GM23338 (cell line): Measurements from ENCODE around the gene OPRL1. TPM values are rescaled to one million over a fixed set of nuclear protein-coding genes. Genes with fewer than 3 reads are reported as not detected.

Experiments used
- ATAC-seq: fragments of 200-7000 bp; cut with Tn5 transposase; 3 replicates; pipeline ENCODE4 v1.9.1; 2020
- DNase-seq: peaks from one replicate; pipeline ENCODE4 v3.0.0-alpha.2; 2015; ENCODE audit warnings: low spot score
- H2AFZ ChIP-seq: fragments of 200-600 bp; sonication (generic); 2 replicates; pipeline ENCODE4 v1.8.0; 2016; ENCODE audit warnings: antibody characterized with exemption, mild to moderate bottlenecking, moderate library complexity
- H3F3A ChIP-seq: fragments of 200-600 bp; sonication (generic); replicated peaks from 2 replicates; pipeline ENCODE4 v1.8.0; 2017; ENCODE audit warnings: antibody characterized with exemption, mixed run types, low read depth
- H3K27ac ChIP-seq: fragments of 200-600 bp; sonication (generic); 2 replicates; pipeline ENCODE4 v1.6.1; 2016; ENCODE audit warnings: low read depth
- H3K27me3 ChIP-seq: fragments of 200-600 bp; sonication (generic); 2 replicates; pipeline ENCODE4 v1.8.0; 2016; ENCODE audit warnings: mild to moderate bottlenecking, mixed run types, moderate library complexity; ENCODE audit not compliant: insufficient read depth
- H3K36me3 ChIP-seq: fragments of 200-600 bp; sonication (generic); 2 replicates; pipeline ENCODE4 v1.8.0; 2016; ENCODE audit warnings: mild to moderate bottlenecking; ENCODE audit not compliant: insufficient read depth
- H3K4me1 ChIP-seq: fragments of 200-600 bp; sonication (generic); 2 replicates; pipeline ENCODE4 v1.8.0; 2016; ENCODE audit warnings: mild to moderate bottlenecking, moderate library complexity; ENCODE audit not compliant: insufficient read depth
- H3K4me2 ChIP-seq: fragments of 200-600 bp; sonication (generic); 2 replicates; pipeline ENCODE4 v1.7.1; 2017; ENCODE audit warnings: mixed run types
- H3K4me3 ChIP-seq: fragments of 200-600 bp; sonication (generic); 2 replicates; pipeline ENCODE4 v1.6.1; 2016; ENCODE audit warnings: mixed run types
- H3K79me2 ChIP-seq: fragments of 200-600 bp; sonication (generic); replicated peaks from 2 replicates; pipeline ENCODE4 v1.8.0; 2017; ENCODE audit warnings: mild to moderate bottlenecking; ENCODE audit not compliant: insufficient read depth
- H3K9me2 ChIP-seq: fragments of 200-600 bp; sonication (generic); 2 replicates; pipeline ENCODE4 v1.8.0; 2017; ENCODE audit not compliant: insufficient read depth
- H4K20me1 ChIP-seq: fragments of 200-600 bp; sonication (generic); replicated peaks from 2 replicates; pipeline ENCODE4 v1.8.0; 2017; ENCODE audit warnings: mild to moderate bottlenecking; ENCODE audit not compliant: insufficient read depth
- H3K27ac Mint-ChIP-seq: 2 replicates; pipeline ENCODE4 v1.8.0; 2020; ENCODE audit warnings: inconsistent platforms, mild to moderate bottlenecking, moderate library complexity, mixed read lengths
- H3K27me3 Mint-ChIP-seq: 3 replicates; pipeline ENCODE4 v1.8.0; 2022; ENCODE audit warnings: low read depth, mild to moderate bottlenecking, moderate library complexity, mixed read lengths, inconsistent platforms; ENCODE audit not compliant: insufficient read depth, poor library complexity
- H3K36me3 Mint-ChIP-seq: 3 replicates; pipeline ENCODE4 v1.8.0; 2021; ENCODE audit warnings: low read depth, mild to moderate bottlenecking, inconsistent platforms, moderate library complexity, mixed read lengths
- H3K4me1 Mint-ChIP-seq: 3 replicates; pipeline ENCODE4 v1.8.0; 2020; ENCODE audit warnings: mild to moderate bottlenecking, inconsistent platforms, mixed read lengths
- H3K4me3 Mint-ChIP-seq: 3 replicates; pipeline ENCODE4 v1.8.0; 2021; ENCODE audit warnings: moderate library complexity, mild to moderate bottlenecking, inconsistent platforms, mixed read lengths
- H3K9me3 Mint-ChIP-seq: 3 replicates; pipeline ENCODE4 v1.8.0; 2020; ENCODE audit warnings: moderate library complexity, mild to moderate bottlenecking, inconsistent platforms, mixed read lengths
- CREB1 ChIP-seq: fragments of 250-450 bp; sonication (Bioruptor Pico); IDR thresholded peaks from 2 replicates; pipeline ENCODE4 v1.5.0; 2020; ENCODE audit warnings: low read depth, mild to moderate bottlenecking, moderate library complexity
- ETS1 ChIP-seq: IDR thresholded peaks from 2 replicates; pipeline ENCODE4 v1.6.1; 2016; ENCODE audit warnings: antibody characterized with exemption
- EZH2phosphoT487 ChIP-seq: fragments of 200-600 bp; sonication (generic); IDR thresholded peaks from one replicate; pipeline ENCODE4 v1.8.1; 2018; ENCODE audit warnings: antibody characterized with exemption; ENCODE audit not compliant: unreplicated experiment
- JUNB ChIP-seq: IDR thresholded peaks from one replicate; pipeline ENCODE4 v1.6.1; 2016; ENCODE audit warnings: antibody characterized with exemption; ENCODE audit not compliant: unreplicated experiment
- POLR2AphosphoS5 ChIP-seq: IDR thresholded peaks from 2 replicates; pipeline ENCODE4 v1.6.1; 2016; ENCODE audit warnings: antibody characterized with exemption, low read depth
- STAT1 ChIP-seq: IDR thresholded peaks from one replicate; pipeline ENCODE4 v1.6.1; 2016; ENCODE audit warnings: antibody characterized with exemption; ENCODE audit not compliant: unreplicated experiment
- ZNF114 ChIP-seq: fragments of 250-450 bp; sonication (Bioruptor Pico); IDR thresholded peaks from 2 replicates; pipeline ENCODE4 v1.5.0; 2020; ENCODE audit warnings: mild to moderate bottlenecking, moderate library complexity
- ZNF331 ChIP-seq: fragments of 250-450 bp; sonication (Bioruptor Pico); IDR thresholded peaks from 2 replicates; pipeline ENCODE4 v1.5.0; 2020; ENCODE audit warnings: low read depth, mild to moderate bottlenecking, moderate library complexity
- ZNF462 ChIP-seq: fragments of 250-450 bp; sonication (Bioruptor Pico); IDR thresholded peaks from 2 replicates; pipeline ENCODE4 v1.5.0; 2020; ENCODE audit warnings: mild to moderate bottlenecking, moderate library complexity
- polyA plus RNA-seq: library from polyadenylated mRNA; unstranded; fragments of >200 nt; fragmentation: Nextera tagmentation; extraction: Ambion mirVana; gene quantifications from 2 replicates; pipeline ENCODE4 v1.2.1, GENCODE V29; 2016
- total RNA-seq: library from RNA; depleted of rRNA; stranded (reverse); fragments of >200 nt; shearing (Covaris generic); gene quantifications from 2 replicates; pipeline ENCODE4 v1.2.3, GENCODE V29; 2014

OPRL1 gene
- total and polyA plus RNA-seq, 2 experiments from 2014 or later, result 0.27 to 1.1 TPM

GRCh38 chr20:64062276-64062595, 17.6 kb upstream of the OPRL1 start (continued):
- TF ChIP-seq ETS1, result no peak
- TF ChIP-seq ZNF462 (CRISPR knock-in tag), result no peak
- TF ChIP-seq EZH2phosphoT487, result no peak
- TF ChIP-seq JUNB, result no peak
- no peak for TF ChIP-seq STAT1
- no peak for TF ChIP-seq ZNF331 (CRISPR knock-in tag)
- TF ChIP-seq CREB1 (CRISPR knock-in tag), result no peak

- TF ChIP-seq ETS1 (peak; percentile 99), ZNF114 (no peak), POLR2AphosphoS5 (peak; percentile 78), CREB1 (CRISPR knock-in tag) (peak; percentile 79), ZNF331 (CRISPR knock-in tag) (no peak)
- H3K79me2 ChIP-seq, result no peaks in the 10 kb centered on the region
- DNase-seq (peak; percentile 97), ATAC-seq (peak; percentile 81)
- peak within 1 kb of the TSS; percentile 85 for H3K4me3 ChIP-seq
- H3K27me3 Mint-ChIP-seq, result peaks cover 14% of the 10 kb centered on the region
- H3K4me2 ChIP-seq, result peak within 1 kb of the TSS; percentile 90
- no peaks in the 10 kb centered on the region for H4K20me1 ChIP-seq
- peaks cover 36% of the 10 kb centered on the region for H3K4me1 Mint-ChIP-seq
- H3F3A ChIP-seq, result peaks cover 6% of the 10 kb centered on the region; the same call in 1 of the 2 replicates
- peak within 1 kb of the TSS; percentile 82 for H3K4me3 Mint-ChIP-seq
- H3K36me3 Mint-ChIP-seq, result no peaks in the 10 kb centered on the region
- no peaks in the 10 kb centered on the region for H3K9me3 Mint-ChIP-seq
- H3K27me3 ChIP-seq, result no peaks in the 10 kb centered on the region
- no peak within 1 kb of the TSS for H3K27ac ChIP-seq
- H3K36me3 ChIP-seq, result no peaks in the 10 kb centered on the region
- peaks cover 17% of the 10 kb centered on the region; the same call in 1 of the 2 replicates for H3K4me1 ChIP-seq
- no peak within 1 kb of the TSS for H3K27ac Mint-ChIP-seq
- H3K9me2 ChIP-seq, result no peaks in the 10 kb centered on the region
- peak within 1 kb of the TSS; percentile 97 for H2AFZ ChIP-seq
Observed at GRCh38 chr20:64062596-64063388, 17.1 kb upstream of the OPRL1 start, which contains the start of gene TCEA2. TCEA2 (plus strand) TSS chr20:64063198; CDS start chr20:64063313, 115 bp downstream.
